Measurements from ENCODE around the gene AQP12A.

GRCh38 chr2:240739797-240740196 lies 48.1 kb downstream of the AQP12A start:
- TF ChIP-seq CTCF (IDR thresholded peaks at IDR 0.05) (no peak), ZFX (IDR thresholded peaks at IDR 0.05; ENCODE audit: borderline replicate concordance) (no peak)
